ENCODE data around the gene LSG1. TPM values are rescaled to one million over a fixed set of nuclear protein-coding genes. Genes with fewer than 3 reads are reported as not detected.

LSG1 gene
- total and polyA plus RNA-seq, 2 donors (not counting 1 experiment from before 2014, with no cell fraction given): 27.6 to 35.3 TPM

GRCh38 chr3:194633349-194634004 lies 38.5 kb downstream of the LSG1 start, which contains the start of gene TMEM44:
Gene TMEM44, minus strand, starts transcription at chr3:194633419. Its CDS starts 204 bp downstream, at chr3:194633215.
- Histone ChIP-seq H3K36me3 (ENCODE audit: control insufficient read depth, insufficient read depth, low read length) (peaks cover 6% of the 10 kb centered on the region), H3K9ac (ENCODE audit: insufficient read depth, low read length) (peak within 1 kb of the TSS; percentile 71), H3K4me2 (ENCODE audit: extremely low read depth, insufficient read depth, low read length) (peak within 1 kb of the TSS; percentile 67), H3K4me1 (ENCODE audit: control insufficient read depth, extremely low read depth, insufficient read depth, low read length) (no peaks in the 10 kb centered on the region), H2AFZ (ENCODE audit: low read length) (peak within 1 kb of the TSS; percentile 86), H3K27me3 (ENCODE audit: control insufficient read depth, insufficient read depth, low read length) (no peaks in the 10 kb centered on the region), H3K27ac (ENCODE audit: insufficient read depth, low read length) (peak within 1 kb of the TSS; percentile 61), H4K20me1 (ENCODE audit: control insufficient read depth, extremely low read depth, insufficient read depth, low read length) (no peaks in the 10 kb centered on the region), H3K79me2 (ENCODE audit: control insufficient read depth, insufficient read depth, low read length) (peaks cover 9% of the 10 kb centered on the region), H3K4me3 (replicated peaks in 1 of 4; ENCODE audit: control extremely low read depth in 1 of 4, insufficient read depth in 1 of 4, low read depth in 3 of 4, low read length in 4 of 4) (peak within 1 kb of the TSS; percentile 71 to 88 (median 78)), H3K9me3 (ENCODE audit: control insufficient read depth, insufficient read depth, low read depth, low read length) (peaks cover 2% of the 10 kb centered on the region)
- DNase-seq (ENCODE audit: low read depth in 2 of 2): peak; percentile 73 to 80
- no peak for TF ChIP-seq EZH2 (IDR thresholded peaks at IDR 0.05; ENCODE audit: low read length, missing control alignments)
- TF ChIP-seq CTCF (conservative IDR thresholded peaks at IDR 0.05 in 1 of 2, IDR thresholded peaks at IDR 0.05 in 1 of 2; ENCODE audit: low read depth in 1 of 2, low read length in 2 of 2): peak in 1 of 2 donors; percentile 43

GRCh38 chr3:194632809-194633348 lies 39.1 kb downstream of the LSG1 start:
- no peaks in the 10 kb centered on the region for H3K27me3 ChIP-seq (ENCODE audit: control insufficient read depth, insufficient read depth, low read length)
- H3K9me3 ChIP-seq (ENCODE audit: control insufficient read depth, insufficient read depth, low read depth, low read length): peaks cover 2% of the 10 kb centered on the region
- no peaks in the 10 kb centered on the region for H3K4me1 ChIP-seq (ENCODE audit: control insufficient read depth, extremely low read depth, insufficient read depth, low read length)
- peak overlapping the region; percentile 86 for H2AFZ ChIP-seq (ENCODE audit: low read length)
- peak overlapping the region; percentile 71 for H3K9ac ChIP-seq (ENCODE audit: insufficient read depth, low read length)
- peak overlapping the region; percentile 44 for H3K4me2 ChIP-seq (ENCODE audit: extremely low read depth, insufficient read depth, low read length)
- H4K20me1 ChIP-seq (ENCODE audit: control insufficient read depth, extremely low read depth, insufficient read depth, low read length): no peaks in the 10 kb centered on the region
- peaks cover 9% of the 10 kb centered on the region for H3K79me2 ChIP-seq (ENCODE audit: control insufficient read depth, insufficient read depth, low read length)
- H3K4me3 ChIP-seq (replicated peaks in 1 of 4; ENCODE audit: control extremely low read depth in 1 of 4, insufficient read depth in 1 of 4, low read depth in 3 of 4, low read length in 4 of 4): peak overlapping the region; percentile 61 to 88 (median 78)
- DNase-seq (ENCODE audit: low read depth in 2 of 2): peak; percentile 31 to 40
- TF ChIP-seq EZH2 (IDR thresholded peaks at IDR 0.05; ENCODE audit: low read length, missing control alignments) (no peak), CTCF (conservative IDR thresholded peaks at IDR 0.05 in 1 of 2, IDR thresholded peaks at IDR 0.05 in 1 of 2; ENCODE audit: low read depth in 1 of 2, low read length in 2 of 2) (no peak)
- peak overlapping the region; percentile 61 for H3K27ac ChIP-seq (ENCODE audit: insufficient read depth, low read length)
- H3K36me3 ChIP-seq (ENCODE audit: control insufficient read depth, insufficient read depth, low read length): peaks cover 6% of the 10 kb centered on the region

GRCh38 chr3:194632226-194632808 lies 39.7 kb downstream of the LSG1 start:
- H3K9me3 ChIP-seq (ENCODE audit: control insufficient read depth, insufficient read depth, low read depth, low read length): peaks cover 2% of the 10 kb centered on the region
- DNase-seq (ENCODE audit: low read depth in 2 of 2): no peak
- H2AFZ ChIP-seq (ENCODE audit: low read length): peak overlapping the region; percentile 86
- H3K4me2 ChIP-seq (ENCODE audit: extremely low read depth, insufficient read depth, low read length): peak overlapping the region; percentile 44
- peak overlapping the region; percentile 61 to 88 (median 78) for H3K4me3 ChIP-seq (replicated peaks in 1 of 4; ENCODE audit: control extremely low read depth in 1 of 4, insufficient read depth in 1 of 4, low read depth in 3 of 4, low read length in 4 of 4)
- H3K79me2 ChIP-seq (ENCODE audit: control insufficient read depth, insufficient read depth, low read length): peaks cover 9% of the 10 kb centered on the region
- peak overlapping the region; percentile 71 for H3K9ac ChIP-seq (ENCODE audit: insufficient read depth, low read length)
- TF ChIP-seq CTCF (conservative IDR thresholded peaks at IDR 0.05 in 1 of 2, IDR thresholded peaks at IDR 0.05 in 1 of 2; ENCODE audit: low read depth in 1 of 2, low read length in 2 of 2): no peak
- no peak for TF ChIP-seq EZH2 (IDR thresholded peaks at IDR 0.05; ENCODE audit: low read length, missing control alignments)
- no peaks in the 10 kb centered on the region for H3K4me1 ChIP-seq (ENCODE audit: control insufficient read depth, extremely low read depth, insufficient read depth, low read length)
- H3K36me3 ChIP-seq (ENCODE audit: control insufficient read depth, insufficient read depth, low read length): peaks cover 6% of the 10 kb centered on the region
- no peaks in the 10 kb centered on the region for H4K20me1 ChIP-seq (ENCODE audit: control insufficient read depth, extremely low read depth, insufficient read depth, low read length)
- H3K27me3 ChIP-seq (ENCODE audit: control insufficient read depth, insufficient read depth, low read length): no peaks in the 10 kb centered on the region
- peak overlapping the region; percentile 61 for H3K27ac ChIP-seq (ENCODE audit: insufficient read depth, low read length)
